Right lobe of liver (tissue), 4 donors: ENCODE results near the gene DACH1.

Experiments used
- POLR2A ChIP-seq: fragments of 450-650 bp; IDR thresholded peaks from one replicate; pipeline ENCODE4 v1.6.1; 2017; ENCODE audit warnings: antibody characterized with exemption, mild to moderate bottlenecking
- TF ChIP-seq, protein P1 (sequence below), 4 donors: fragments of 200-600 bp in 3 of 4; fragments of 450-650 bp in 1 of 4; IDR thresholded peaks; one replicate each; pipeline versions ENCODE4 v1.5.1 to v1.8.0; 2016 to 2022; ENCODE audit warnings: antibody characterized with exemption in 4 of 4, mild to moderate bottlenecking in 2 of 4
- donor health status: DM: no; HTN: no; CAD: no.
- donor health status: DM: no; HTN: no; CAD: no.
- donor health status: DM: no; HTN: yes; CAD: no.

DNA sequence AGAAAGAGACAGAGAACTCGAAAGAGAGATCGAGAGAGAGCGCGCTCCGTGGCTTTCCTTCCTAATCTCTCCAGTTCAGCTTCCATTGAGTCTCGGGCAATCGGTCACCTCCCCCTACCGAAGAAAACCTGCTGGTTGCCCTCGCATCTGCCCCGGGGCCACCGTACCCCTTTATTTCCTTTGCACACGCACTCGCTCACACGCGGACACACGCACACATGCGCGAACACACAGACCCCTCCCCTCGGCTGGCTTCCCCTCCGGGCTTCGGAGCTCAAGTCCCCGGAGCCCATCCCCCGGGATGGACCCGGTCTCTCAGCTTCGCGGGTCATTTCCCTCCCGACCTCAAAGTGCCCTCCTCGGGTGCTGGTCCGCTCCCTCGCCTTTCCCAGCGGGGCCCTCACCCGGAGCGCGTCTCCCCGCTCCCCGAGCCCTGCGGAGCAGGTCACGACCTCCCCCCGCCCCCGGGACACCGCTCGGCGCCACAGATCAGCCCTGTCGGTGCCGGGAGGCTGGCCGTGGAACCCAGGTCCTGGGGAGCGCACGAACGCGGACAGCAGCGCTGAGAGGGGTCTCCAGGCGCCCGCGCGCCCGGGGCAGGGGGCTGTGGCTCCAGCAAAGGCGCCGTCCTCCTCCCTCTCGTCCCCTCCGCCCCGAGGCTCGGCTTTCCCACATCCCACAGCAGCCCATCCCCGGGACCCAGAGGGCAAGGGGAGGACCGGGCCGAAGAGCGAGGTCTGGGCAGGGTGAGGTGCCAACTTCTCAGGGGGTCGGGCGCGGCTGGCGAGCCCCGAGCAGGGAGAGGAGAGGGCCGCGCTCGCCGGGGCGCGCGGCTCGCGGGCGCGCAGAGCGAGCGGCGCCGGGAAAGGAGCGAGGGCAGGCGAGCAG, 1.8 kb downstream of the DACH1 start:
- TF ChIP-seq, protein P1, sequence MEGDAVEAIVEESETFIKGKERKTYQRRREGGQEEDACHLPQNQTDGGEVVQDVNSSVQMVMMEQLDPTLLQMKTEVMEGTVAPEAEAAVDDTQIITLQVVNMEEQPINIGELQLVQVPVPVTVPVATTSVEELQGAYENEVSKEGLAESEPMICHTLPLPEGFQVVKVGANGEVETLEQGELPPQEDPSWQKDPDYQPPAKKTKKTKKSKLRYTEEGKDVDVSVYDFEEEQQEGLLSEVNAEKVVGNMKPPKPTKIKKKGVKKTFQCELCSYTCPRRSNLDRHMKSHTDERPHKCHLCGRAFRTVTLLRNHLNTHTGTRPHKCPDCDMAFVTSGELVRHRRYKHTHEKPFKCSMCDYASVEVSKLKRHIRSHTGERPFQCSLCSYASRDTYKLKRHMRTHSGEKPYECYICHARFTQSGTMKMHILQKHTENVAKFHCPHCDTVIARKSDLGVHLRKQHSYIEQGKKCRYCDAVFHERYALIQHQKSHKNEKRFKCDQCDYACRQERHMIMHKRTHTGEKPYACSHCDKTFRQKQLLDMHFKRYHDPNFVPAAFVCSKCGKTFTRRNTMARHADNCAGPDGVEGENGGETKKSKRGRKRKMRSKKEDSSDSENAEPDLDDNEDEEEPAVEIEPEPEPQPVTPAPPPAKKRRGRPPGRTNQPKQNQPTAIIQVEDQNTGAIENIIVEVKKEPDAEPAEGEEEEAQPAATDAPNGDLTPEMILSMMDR (IDR thresholded peaks at IDR 0.05), result no peak
- TF ChIP-seq POLR2A, result no peak
